GM23248 (cell line): ENCODE data around the gene PKHD1.

Source experiments
- EZH2 ChIP-seq: fragments of 200-600 bp; sonication (generic); IDR thresholded peaks from 2 replicates; pipeline ENCODE4 v1.6.1; 2018; ENCODE audit warnings: antibody characterized with exemption, mild to moderate bottlenecking; ENCODE audit not compliant: insufficient read depth, poor library complexity, severe bottlenecking
- EZH2phosphoT487 ChIP-seq: fragments of 200-600 bp; sonication (generic); IDR thresholded peaks from 2 replicates; pipeline ENCODE4 v1.6.1; 2018; ENCODE audit warnings: antibody characterized with exemption, moderate library complexity, mild to moderate bottlenecking, low read depth; ENCODE audit not compliant: insufficient read depth

- TF ChIP-seq EZH2 = no peak
- TF ChIP-seq EZH2phosphoT487 = no peak
Observed at GRCh38 chr6:52009466-52010140, 77.8 kb downstream of the PKHD1 start.
